Osteoblast (primary cell): ENCODE results near the gene PLAAT2. TPM values are rescaled to one million over a fixed set of nuclear protein-coding genes. Genes with fewer than 3 reads are reported as not detected.

Experiments
- DNase-seq: peaks from one replicate; pipeline ENCODE4 v3.0.0; 2011; ENCODE audit warnings: low spot score, mixed read lengths; ENCODE audit not compliant: insufficient read length; ENCODE audit errors: missing footprints
- H2AFZ ChIP-seq: 2 replicates; pipeline ENCODE4 v1.6.0; 2011; ENCODE audit warnings: mild to moderate bottlenecking, low read length
- H3K27ac ChIP-seq: 2 replicates; pipeline ENCODE4 v1.5.1; 2011; ENCODE audit warnings: mild to moderate bottlenecking, low read depth, low read length, moderate library complexity
- H3K27me3 ChIP-seq: 2 replicates; pipeline ENCODE4 v1.6.0; 2012; ENCODE audit warnings: mild to moderate bottlenecking, control low read depth, inconsistent platforms, low read length, moderate library complexity; ENCODE audit not compliant: insufficient read depth
- H3K36me3 ChIP-seq: 2 replicates; pipeline ENCODE4 v1.5.1; 2011; ENCODE audit warnings: mild to moderate bottlenecking, low read length, control low read depth, moderate library complexity; ENCODE audit not compliant: insufficient read depth
- H3K4me1 ChIP-seq: 2 replicates; pipeline ENCODE4 v1.5.1; 2011; ENCODE audit warnings: mild to moderate bottlenecking, low read length, control low read depth, moderate library complexity; ENCODE audit not compliant: insufficient read depth
- H3K4me2 ChIP-seq: 2 replicates; pipeline ENCODE4 v1.6.0; 2011; ENCODE audit warnings: mild to moderate bottlenecking, low read length; ENCODE audit not compliant: insufficient read depth
- H3K4me3 ChIP-seq: fragments of 200-600 bp; sonication (generic); 3 replicates; pipeline ENCODE4 v1.5.1; 2012; ENCODE audit warnings: mild to moderate bottlenecking, low read length, inconsistent platforms; ENCODE audit not compliant: insufficient read depth
- H3K79me2 ChIP-seq: 2 replicates; pipeline ENCODE4 v1.6.0; 2012; ENCODE audit warnings: mild to moderate bottlenecking, low read length, control low read depth, inconsistent platforms; ENCODE audit not compliant: insufficient read depth
- H3K9me3 ChIP-seq: 2 replicates; pipeline ENCODE4 v1.5.1; 2011; ENCODE audit warnings: low read depth, low read length, control low read depth
- H4K20me1 ChIP-seq: 2 replicates; pipeline ENCODE4 v1.6.0; 2012; ENCODE audit warnings: mild to moderate bottlenecking, low read length, control low read depth; ENCODE audit not compliant: insufficient read depth
- CTCF ChIP-seq: IDR thresholded peaks from 2 replicates; pipeline ENCODE4 v1.5.1; 2011; ENCODE audit warnings: mild to moderate bottlenecking, low read depth, low read length, moderate library complexity; ENCODE audit errors: extremely low read depth
- total RNA-seq: library from RNA; depleted of rRNA; stranded (reverse); fragments of >200 nt; gene quantifications from 2 replicates; pipeline ENCODE4 v1.2.3, GENCODE V29; 2012

The PLAAT2 gene
- total RNA-seq, 1 donor, result not detected

- no peak overlapping the region for H3K4me2 ChIP-seq
Measured at GRCh38 chr11:63554877-63555223, 8.3 kb downstream of the PLAAT2 start.

GRCh38 chr11:63553759-63554158 lies 9.4 kb downstream of the PLAAT2 start:
- Histone ChIP-seq H3K4me2 (peak overlapping the region; percentile 52), H3K4me3 (peak overlapping the region; percentile 22), H4K20me1 (no peaks in the 10 kb centered on the region), H2AFZ (peak overlapping the region; percentile 88), H3K9me3 (no peaks in the 10 kb centered on the region), H3K27ac (no peak overlapping the region), H3K79me2 (no peaks in the 10 kb centered on the region), H3K36me3 (no peaks in the 10 kb centered on the region), H3K4me1 (peaks cover 4% of the 10 kb centered on the region), H3K27me3 (no peaks in the 10 kb centered on the region)
- DNase-seq, result peak; percentile 84
- TF ChIP-seq CTCF, result no peak

More at GRCh38 chr11:63554877-63555223, 8.3 kb downstream of the PLAAT2 start:
- Histone ChIP-seq H3K4me3 (no peak overlapping the region), H2AFZ (no peak overlapping the region), H3K9me3 (no peaks in the 10 kb centered on the region), H3K36me3 (no peaks in the 10 kb centered on the region), H4K20me1 (no peaks in the 10 kb centered on the region), H3K27me3 (no peaks in the 10 kb centered on the region), H3K79me2 (no peaks in the 10 kb centered on the region), H3K27ac (no peak overlapping the region), H3K4me1 (peaks cover 4% of the 10 kb centered on the region)
- TF ChIP-seq CTCF, result no peak
- DNase-seq, result no peak

GRCh38 chr11:63552921-63553320 lies 10.3 kb downstream of the PLAAT2 start:
- no peak for TF ChIP-seq CTCF
- Histone ChIP-seq H4K20me1 (no peaks in the 10 kb centered on the region), H3K9me3 (no peaks in the 10 kb centered on the region), H3K4me2 (no peak overlapping the region), H3K27ac (no peak overlapping the region), H2AFZ (no peak overlapping the region), H3K27me3 (no peaks in the 10 kb centered on the region), H3K4me1 (peaks cover 4% of the 10 kb centered on the region), H3K4me3 (no peak overlapping the region), H3K36me3 (no peaks in the 10 kb centered on the region), H3K79me2 (no peaks in the 10 kb centered on the region)
- peak; percentile 75 for DNase-seq

GRCh38 chr11:63551889-63552266 lies 11.3 kb downstream of the PLAAT2 start:
- Histone ChIP-seq H3K27ac (no peak overlapping the region), H3K4me2 (peak overlapping the region; percentile 34), H3K9me3 (no peaks in the 10 kb centered on the region), H4K20me1 (no peaks in the 10 kb centered on the region), H3K4me3 (no peak overlapping the region), H3K36me3 (no peaks in the 10 kb centered on the region), H2AFZ (peak overlapping the region; percentile 65), H3K27me3 (no peaks in the 10 kb centered on the region), H3K4me1 (peaks cover 4% of the 10 kb centered on the region), H3K79me2 (no peaks in the 10 kb centered on the region)
- no peak for TF ChIP-seq CTCF
- DNase-seq, result no peak
